ENCODE data around the gene CORO7. TPM values are rescaled to one million over a fixed set of nuclear protein-coding genes. Genes with fewer than 3 reads are reported as not detected.

Gene CORO7
- total RNA-seq (2014; rRNA removed) (14.1 and 14.3 TPM in 2 replicates), Bru-seq, nascent RNA (percentile 35 among the genes with signal in this experiment), BruChase-seq, experiment 1, labeled RNA remaining after a 6-hour chase (percentile 55 among the genes with signal in this experiment), BruChase-seq, experiment 2, labeled RNA remaining after a 2-hour chase (percentile 54 among the genes with signal in this experiment)
- long read RNA-seq, partial matches to known transcripts = 4 of 17 reads
- long read RNA-seq, other reads (novel, unspliced or antisense) = 10 of 17 reads

GRCh38 chr16:4416200-4417032 lies at the start of gene CORO7:
Gene CORO7 (minus strand): TSS chr16:4416596. CDS start chr16:4416518, 78 bp downstream.
- peaks cover 8% of the 10 kb centered on the region for H3K4me1 ChIP-seq (ENCODE audit: insufficient read depth, low read length)
- H3F3A ChIP-seq (ENCODE audit: low read length, unreplicated experiment) = no peaks in the 10 kb centered on the region
- peaks cover 18% of the 10 kb centered on the region for H3K79me2 ChIP-seq (ENCODE audit: low read length)
- BruUV-seq (replicated peaks) = no TSS peak
- H4K20me1 ChIP-seq (ENCODE audit: low read length) = 0 out of 2 replicates have a peak, but pooled peaks cover 9% of the 10 kb centered on the region
- no peaks in the 10 kb centered on the region for H3K27me3 ChIP-seq (ENCODE audit: low read length)
- no peaks in the 10 kb centered on the region for H3K9me2 ChIP-seq (replicated peaks; ENCODE audit: low read length)
- H3K4me3 ChIP-seq (ENCODE audit: low read length) = peak within 1 kb of the TSS; percentile 80
- intact Hi-C loops (cut with micrococcal nuclease) = no loop called here
- peak within 1 kb of the TSS; percentile 99 for H2AFZ ChIP-seq (ENCODE audit: low read length)
- H3K4me2 ChIP-seq (ENCODE audit: low read length) = peak within 1 kb of the TSS; percentile 99
- CTCF ChIA-PET = no interaction called here
- peak; percentile 83 for DNase-seq
- POLR2A ChIA-PET (ENCODE audit: unreplicated experiment) = no interaction called here
- H3K9me3 ChIP-seq (ENCODE audit: low read length) = no peaks in the 10 kb centered on the region
- TF ChIP-seq CTCF (conservative IDR thresholded peaks at IDR 0.05; ENCODE audit: low read depth, low read length) (no peak), EZH2 (IDR thresholded peaks at IDR 0.05; ENCODE audit: low read length, unreplicated experiment) (no peak), EZH2phosphoT487 (IDR thresholded peaks at IDR 0.05; ENCODE audit: borderline replicate concordance, low read length) (no peak)
- ATAC-seq = peak; percentile 95
- H3K27ac ChIP-seq (ENCODE audit: low read length) = no peak within 1 kb of the TSS
- H3K36me3 ChIP-seq (ENCODE audit: low read depth, low read length) = no peaks in the 10 kb centered on the region
- H3K9ac ChIP-seq (ENCODE audit: low read length) = peak within 1 kb of the TSS; percentile 71

GRCh38 chr16:4463522-4464163 lies 47.2 kb upstream of the CORO7 start:
- H2AFZ ChIP-seq (ENCODE audit: low read length) = no peak overlapping the region
- DNase-seq = peak; percentile 77

More at GRCh38 chr16:4463522-4464163, 47.2 kb upstream of the CORO7 start:
- Histone ChIP-seq H3K4me1 (ENCODE audit: insufficient read depth, low read length) (peaks cover 28% of the 10 kb centered on the region), H3K4me3 (ENCODE audit: low read length) (peak overlapping the region; percentile 42; the same call in 1 of the 2 replicates), H3K9me2 (replicated peaks; ENCODE audit: low read length) (no peaks in the 10 kb centered on the region), H3K9me3 (ENCODE audit: low read length) (no peaks in the 10 kb centered on the region), H3F3A (ENCODE audit: low read length, unreplicated experiment) (peaks cover 15% of the 10 kb centered on the region), H3K4me2 (ENCODE audit: low read length) (peak overlapping the region; percentile 75), H3K27me3 (ENCODE audit: low read length) (no peaks in the 10 kb centered on the region), H3K79me2 (ENCODE audit: low read length) (no peaks in the 10 kb centered on the region), H3K36me3 (ENCODE audit: low read depth, low read length) (no peaks in the 10 kb centered on the region), H3K9ac (ENCODE audit: low read length) (peak overlapping the region; percentile 32; the same call in 1 of the 2 replicates), H3K27ac (ENCODE audit: low read length) (peak overlapping the region; percentile 81), H4K20me1 (ENCODE audit: low read length) (no peaks in the 10 kb centered on the region)
- BruUV-seq (replicated peaks) = no TSS peak
- ATAC-seq = peak; percentile 69
- no peak for TF ChIP-seq CTCF (conservative IDR thresholded peaks at IDR 0.05; ENCODE audit: low read depth, low read length)
- no peak for TF ChIP-seq EZH2phosphoT487 (IDR thresholded peaks at IDR 0.05; ENCODE audit: borderline replicate concordance, low read length)
- no peak for TF ChIP-seq EZH2 (IDR thresholded peaks at IDR 0.05; ENCODE audit: low read length, unreplicated experiment)
- POLR2A ChIA-PET (ENCODE audit: unreplicated experiment) = interaction anchor here (0.5 to 1.0 kb wide), 2 partner anchors 10 to 13 kb away, joined by 6 to 12 read pairs; partner anchors contain the start of genes HMOX2 and NMRAL1
- intact Hi-C loops (cut with micrococcal nuclease) = no loop called here
- CTCF ChIA-PET = no interaction called here
